NCI-H524 treated with DMSO at 0.1 percent for 48 hours (cell line): ENCODE data around the gene CD3E.

Experiments
- DNase-seq: peaks from one replicate; lab custom pipeline; 2025; lab: John Stamatoyannopoulos, UW

The CD3E gene

DNA sequence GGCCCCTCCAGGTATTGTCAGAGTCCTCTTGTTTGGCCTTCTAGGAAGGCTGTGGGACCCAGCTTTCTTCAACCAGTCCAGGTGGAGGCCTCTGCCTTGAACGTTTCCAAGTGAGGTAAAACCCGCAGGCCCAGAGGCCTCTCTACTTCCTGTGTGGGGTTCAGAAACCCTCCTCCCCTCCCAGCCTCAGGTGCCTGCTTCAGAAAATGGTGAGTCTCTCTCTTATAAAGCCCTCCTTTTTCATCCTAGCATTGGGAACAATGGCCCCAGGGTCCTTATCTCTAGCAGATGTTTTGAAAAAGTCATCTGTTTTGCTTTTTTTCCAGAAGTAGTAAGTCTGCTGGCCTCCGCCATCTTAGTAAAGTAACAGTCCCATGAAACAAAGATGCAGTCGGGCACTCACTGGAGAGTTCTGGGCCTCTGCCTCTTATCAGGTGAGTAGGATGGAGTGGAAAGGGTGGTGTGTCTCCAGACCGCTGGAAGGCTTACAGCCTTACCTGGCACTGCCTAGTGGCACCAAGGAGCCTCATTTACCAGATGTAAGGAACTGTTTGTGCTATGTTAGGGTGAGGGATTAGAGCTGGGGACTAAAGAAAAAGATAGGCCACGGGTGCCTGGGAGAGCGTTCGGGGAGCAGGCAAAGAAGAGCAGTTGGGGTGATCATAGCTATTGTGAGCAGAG is at the start of gene CD3E:
Gene CD3E, plus strand, starts transcription at position 163 of the 681 bp plus-strand sequence. Its CDS starts 223 bp downstream, at position 386.
- DNase-seq: no peak

DNA sequence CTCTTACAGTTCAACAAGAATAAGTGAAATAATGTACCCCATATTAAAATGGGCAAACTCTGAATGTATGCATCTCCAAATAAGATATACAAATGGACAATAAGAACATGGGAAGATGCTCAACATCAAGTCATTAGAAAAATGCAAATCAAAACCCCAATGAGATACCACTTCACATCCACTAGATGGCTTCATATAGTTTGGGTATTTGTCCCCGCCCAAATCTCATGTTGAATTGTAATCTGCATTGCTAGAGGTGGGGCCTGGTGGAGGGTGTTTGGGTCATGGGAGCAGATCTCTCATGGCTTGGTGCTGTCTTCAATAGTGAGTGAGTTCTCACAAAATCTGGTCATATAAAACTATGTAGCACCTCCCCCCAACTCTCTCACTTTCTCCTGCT is 46.1 kb upstream of the CD3E start:
- DNase-seq: no peak

DNA sequence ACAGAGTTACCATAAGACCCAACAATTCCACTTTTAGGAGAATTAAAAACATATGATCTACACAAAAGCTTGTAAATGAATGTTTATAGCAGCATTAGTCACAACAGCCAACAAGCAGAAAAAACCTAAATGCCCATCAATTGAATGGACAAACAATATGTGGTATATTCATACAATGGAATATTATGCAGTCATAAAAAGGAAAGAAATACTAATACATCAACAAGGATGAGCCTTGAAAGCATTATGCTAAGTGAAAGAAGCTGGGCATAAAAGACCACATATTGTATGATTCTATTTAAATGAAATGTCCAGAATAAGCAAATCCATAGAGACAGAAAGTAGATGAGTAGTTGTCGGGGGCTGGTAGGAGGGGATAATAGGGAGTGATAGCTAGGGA is 45.4 kb upstream of the CD3E start:
- no peak for DNase-seq

DNA sequence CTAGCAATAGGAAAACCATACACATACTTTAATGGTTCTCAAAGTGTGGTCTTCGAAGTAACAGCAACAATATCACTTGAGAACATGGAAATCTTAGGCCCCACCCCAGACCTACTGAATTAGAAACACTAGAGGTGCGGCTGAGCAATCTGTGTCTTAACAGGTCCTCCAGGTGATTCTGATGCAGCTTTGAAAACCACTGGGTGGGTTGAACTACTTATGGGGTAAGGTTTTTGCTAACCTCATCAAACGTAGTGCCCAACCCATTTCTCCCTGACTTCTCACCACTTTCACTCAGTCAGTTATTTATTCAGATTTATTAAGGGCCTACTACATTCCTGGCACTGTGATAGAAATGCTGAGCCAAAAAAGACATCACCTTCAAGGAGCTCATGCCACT is 44.2 kb upstream of the CD3E start:
- DNase-seq: no peak

DNA sequence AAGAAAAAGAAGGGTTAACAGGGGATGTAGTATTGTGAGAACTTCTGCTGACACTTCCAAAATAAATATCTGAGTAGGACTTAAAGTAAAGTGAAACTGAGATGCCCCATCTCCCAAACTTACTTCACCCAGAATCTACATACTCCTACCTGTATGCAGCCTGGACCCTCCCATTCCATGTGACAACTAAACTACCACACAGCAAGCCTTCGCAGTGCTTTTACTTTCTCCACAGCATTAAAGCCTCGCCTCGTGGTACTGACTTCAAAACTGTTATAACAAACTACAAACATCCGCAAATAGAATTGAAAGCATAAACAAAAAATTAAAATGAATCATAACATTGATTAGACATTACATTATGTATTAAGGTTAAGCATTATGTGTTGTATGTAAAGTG is 41.4 kb upstream of the CD3E start:
- no peak for DNase-seq

DNA sequence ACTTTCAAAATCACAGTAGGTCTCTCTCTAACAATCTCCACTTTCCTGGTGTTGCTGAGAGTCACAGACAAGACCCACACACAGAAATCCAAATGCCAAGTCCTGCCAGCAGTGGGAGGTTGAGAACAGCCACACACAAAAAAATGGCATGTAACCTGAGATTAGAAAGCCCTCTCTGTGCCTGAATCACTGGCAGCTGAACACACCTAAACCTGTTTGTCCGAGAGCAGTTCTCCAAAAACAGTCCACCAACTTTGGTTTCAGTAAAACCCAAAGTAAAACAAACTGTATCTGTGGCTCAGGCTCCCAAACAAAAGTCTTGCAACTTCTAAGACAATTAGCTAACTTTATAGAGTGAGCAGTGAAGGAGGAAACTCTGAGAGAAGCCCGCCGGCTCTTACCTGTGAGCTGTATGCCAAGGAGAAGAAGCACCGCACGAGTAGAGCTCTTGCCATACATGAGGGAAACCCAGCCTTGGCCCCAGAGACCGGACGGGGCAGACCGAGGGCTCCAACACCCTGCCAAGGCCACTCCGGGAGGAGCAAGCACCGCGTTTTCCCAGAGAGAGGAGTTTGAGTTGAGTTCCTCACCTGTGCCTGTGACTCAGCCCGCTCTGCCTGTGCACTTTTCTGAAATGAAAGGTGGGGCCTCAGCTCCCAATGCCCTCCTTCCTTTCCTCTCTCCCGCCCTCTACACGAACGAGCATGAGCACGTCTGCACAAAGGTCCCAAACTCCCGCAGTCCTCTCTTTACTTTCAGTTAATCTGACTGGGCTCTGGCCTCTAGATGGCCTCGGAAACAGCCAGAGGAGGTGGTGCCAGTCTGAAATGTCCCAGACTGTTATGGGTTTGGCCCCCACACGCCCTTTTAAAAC is 40.6 kb upstream of the CD3E start, which contains the start of gene MPZL2:
Gene MPZL2, minus strand, starts transcription at position 603 of the 874 bp plus-strand sequence. Its CDS starts 144 bp downstream, at position 459.
- no peak for DNase-seq

DNA sequence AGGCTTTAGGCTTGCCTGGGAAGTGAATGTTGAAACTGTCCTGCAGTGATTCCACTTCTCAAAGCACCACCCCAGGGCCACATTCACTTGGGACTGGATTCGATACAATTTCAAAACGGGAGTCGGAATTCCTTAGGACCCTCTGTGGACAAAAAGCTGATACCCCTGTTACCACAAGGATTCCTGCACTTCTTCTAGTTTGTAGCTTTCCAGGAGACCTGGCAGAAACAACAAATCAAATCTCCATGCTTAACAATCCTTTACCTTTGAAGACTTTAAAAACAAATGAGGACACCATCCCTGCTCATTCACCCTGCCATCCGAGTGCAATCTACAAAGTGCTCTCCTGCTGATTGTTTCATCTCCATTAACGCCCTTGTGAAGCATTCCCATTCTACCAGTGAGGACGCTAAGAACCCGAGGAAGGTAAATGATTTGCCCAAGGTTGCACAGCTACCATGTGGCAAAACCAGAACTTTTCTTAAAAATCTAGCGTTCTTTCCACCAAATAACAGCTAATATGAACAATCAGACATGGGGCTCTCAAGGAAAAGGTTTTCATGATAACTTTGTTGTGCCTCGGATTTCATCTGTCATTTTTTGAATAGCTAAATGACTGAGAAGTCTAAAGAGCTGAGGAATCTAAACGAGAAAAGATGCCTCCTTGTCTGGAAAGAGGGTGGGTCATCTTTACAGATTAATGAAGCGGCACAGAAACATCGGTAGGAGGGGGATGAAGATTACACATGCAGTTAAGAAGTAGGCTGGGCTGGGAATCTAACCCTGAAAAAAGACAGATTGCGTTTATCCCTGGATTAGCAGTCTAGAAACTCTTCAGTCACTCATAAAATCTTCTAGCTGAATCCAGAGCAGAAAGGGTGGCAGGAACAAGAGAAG is 39.7 kb upstream of the CD3E start:
- no peak for DNase-seq

DNA sequence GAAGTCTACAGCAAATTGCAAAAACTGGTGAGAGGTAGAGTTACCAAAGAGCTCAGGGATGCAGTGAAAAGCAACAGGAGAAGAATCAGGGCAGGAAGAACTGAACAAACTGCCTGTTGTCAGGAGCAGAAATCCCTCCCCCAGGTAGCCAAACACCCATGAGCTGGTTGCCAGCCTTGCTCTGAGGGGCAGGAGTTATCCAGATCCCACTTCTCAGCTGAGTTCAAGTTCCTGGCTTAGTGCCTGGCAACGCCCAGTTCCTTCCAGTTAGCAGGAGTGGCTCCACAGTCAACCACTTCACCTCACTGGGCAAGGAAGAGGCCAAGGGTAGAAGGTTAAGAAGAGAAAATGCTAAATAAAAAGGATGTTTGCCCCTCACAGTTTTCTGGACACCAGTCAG is 38.6 kb upstream of the CD3E start:
- DNase-seq: no peak

DNA sequence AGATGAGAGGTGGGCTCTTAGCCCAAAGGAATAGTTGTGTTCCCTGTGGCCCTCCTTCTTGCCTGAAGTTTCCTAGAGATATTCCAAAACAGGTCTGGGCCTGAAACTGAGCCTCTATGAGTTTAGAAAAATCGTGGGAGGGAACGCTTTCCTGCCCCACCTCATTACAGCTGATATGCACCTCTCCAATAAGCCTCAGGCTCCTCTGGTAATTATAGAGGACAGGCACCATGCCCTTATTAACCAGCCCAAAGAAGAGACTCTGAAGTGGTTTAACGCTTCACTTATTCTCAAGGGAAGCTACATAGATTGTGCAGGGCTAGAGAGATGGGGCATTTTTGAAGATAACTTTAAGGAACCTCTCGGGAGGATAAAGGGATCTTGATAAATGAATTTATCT is 37.0 kb upstream of the CD3E start:
- no peak for DNase-seq

DNA sequence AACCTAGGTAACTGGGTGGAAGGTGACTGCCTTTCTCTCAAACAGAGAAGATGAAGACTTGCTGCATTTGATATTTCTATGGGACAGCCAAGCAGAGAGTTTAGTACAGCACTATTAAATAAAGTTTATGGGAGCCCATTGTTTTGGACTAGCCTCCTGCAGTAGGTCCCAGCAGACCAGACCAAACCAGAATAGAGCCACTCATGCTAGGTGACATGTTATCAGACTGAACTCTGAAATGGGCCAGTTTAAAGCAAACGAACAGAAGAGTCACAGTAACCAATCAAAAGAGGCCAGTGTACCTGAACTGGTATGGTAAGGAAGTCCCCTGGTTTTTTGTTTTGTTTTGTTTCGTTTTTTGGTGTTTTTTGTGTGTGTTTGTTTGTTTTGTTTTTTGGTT is 32.5 kb upstream of the CD3E start:
- DNase-seq: no peak

DNA sequence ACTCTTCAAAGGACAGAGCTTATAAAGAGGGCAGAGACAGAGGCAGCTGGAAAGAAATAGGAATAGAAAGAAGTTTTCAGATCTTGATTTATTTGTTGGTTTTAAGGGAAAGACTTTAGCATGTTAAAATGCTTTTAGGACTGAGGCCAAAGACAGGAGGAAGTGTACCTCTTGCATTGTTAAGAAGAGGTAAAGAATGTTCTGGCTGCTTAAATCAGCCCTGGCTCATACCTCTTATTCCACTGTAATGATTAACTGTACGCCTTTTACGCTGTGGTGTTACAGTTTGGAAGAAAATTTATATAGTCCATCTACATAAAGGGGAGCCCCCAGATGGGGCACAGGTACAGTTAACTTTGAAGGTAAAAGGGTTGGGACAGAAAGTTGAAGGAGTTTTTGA is 30.3 kb upstream of the CD3E start:
- no peak for DNase-seq

DNA sequence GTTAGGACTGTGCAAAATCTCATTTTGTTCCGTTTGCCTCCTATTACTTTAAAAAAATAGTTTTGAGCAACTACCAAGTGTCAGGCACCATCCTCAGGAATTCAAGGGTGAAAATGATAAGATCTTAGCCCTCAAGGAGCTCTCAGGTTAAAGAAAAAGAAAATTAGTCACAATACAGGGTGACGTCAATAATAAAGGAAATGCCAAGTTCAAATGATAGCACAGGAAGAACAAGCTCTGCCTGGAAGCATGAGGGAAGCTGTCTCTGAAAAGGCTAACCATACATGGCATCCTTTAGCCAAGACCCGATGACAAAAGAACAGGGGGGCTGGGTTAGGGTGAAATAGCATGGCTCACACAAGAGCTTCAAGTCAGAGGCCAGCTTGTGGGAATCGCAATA is 29.4 kb upstream of the CD3E start:
- no peak for DNase-seq

DNA sequence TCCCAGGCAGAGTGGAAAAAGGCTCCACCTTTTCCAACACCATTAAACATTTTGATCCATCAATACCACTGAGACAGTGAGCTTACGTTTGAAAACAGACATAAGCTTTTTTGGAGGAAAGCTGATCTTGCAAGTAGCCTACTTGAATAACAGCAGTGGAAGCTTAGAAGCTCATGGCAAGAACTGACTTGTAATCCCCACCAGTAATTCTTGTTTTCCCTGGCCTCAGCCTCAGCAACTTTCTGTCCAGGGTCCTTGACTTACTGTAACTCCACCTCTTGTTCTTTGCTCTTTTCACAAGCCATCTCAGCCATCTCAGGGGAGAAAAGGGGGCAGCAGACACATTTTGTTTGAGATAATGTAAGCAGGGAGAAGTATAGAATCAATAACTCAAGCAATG is 28.1 kb upstream of the CD3E start:
- no peak for DNase-seq

DNA sequence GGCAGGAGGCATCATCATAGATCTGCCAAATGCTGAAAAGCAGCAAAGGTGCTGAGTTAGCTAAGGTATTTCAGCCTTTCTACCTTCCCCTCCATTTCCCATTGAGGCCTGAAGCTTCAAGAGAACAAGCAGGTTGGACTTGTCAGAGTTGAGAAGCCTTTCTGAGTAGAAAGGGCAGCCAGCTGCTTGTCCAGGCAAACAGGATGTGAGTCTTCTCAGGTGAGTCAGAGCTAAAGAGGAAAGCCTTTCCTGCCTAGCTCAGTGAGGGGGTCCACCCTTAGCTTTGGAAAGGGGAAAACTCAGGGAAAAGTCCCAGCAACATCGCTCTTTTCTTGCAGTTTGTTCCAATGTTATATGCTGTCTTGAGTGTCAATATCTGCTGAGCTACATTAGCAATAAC is 27.2 kb upstream of the CD3E start:
- DNase-seq: no peak

DNA sequence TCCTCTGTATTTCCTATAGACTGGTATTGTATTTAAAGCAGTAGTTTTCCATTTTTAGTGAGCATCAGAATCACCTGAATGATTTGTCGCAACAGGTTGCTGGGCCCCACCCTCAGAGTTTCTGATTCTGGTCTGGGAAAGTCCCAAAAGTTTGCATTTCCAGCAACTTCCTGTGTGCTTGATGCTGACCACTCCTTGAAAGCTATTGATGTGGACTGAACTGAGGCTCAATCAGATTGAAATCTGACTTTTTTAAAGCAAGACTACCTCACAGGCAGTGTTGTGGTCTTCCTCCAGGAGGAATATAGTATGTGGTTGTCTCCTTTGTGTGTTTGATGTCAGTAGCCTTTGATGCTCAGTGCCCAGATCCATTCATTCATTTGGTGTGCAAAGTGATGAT is 23.2 kb upstream of the CD3E start:
- no peak for DNase-seq

DNA sequence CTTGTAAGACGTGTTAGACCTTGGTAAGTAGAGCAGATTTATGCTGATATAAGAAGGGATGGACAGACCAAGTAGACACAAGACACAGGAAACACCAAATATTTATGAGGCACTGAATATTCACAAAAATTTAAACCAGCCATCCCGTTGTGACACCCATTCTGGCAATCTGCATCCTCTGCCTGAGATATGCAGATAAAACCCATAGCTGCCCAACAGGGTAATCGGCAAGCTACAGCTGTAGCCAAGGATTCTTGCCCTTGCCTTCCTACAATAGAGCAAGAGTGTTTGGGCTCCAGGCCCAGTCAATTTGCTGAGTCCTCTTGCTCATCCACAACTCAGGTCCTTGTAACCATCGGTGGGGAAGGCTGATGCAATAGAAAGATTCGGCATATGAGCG is 21.9 kb upstream of the CD3E start:
- DNase-seq: no peak

DNA sequence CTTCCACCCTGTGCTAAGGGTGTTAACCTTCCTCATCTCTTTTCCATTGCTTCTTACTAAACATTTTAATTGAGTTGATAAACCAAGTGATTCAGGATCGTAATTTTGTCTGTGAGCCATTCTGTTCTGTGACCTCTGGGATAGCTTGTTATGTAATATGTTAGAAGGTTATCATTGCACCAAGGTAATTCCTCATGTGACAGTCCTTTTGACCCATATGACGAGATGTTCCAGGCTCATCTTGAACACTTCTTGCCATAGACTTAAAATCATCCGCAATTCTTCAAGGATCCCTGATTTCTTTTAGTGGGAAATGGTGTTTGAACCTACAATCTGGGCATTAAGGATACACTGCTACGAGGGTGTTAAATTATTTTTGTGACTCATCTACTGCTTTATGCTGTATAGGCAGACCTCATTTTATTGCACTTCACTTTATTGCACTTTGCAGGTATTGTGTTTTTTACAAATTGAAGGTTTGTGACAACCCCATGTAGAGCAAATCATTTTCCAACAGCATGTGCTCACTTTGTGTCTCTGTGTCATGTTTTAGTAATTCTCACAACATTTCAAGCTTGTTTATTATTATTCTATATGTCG is 21.4 kb upstream of the CD3E start:
- DNase-seq: no peak

DNA sequence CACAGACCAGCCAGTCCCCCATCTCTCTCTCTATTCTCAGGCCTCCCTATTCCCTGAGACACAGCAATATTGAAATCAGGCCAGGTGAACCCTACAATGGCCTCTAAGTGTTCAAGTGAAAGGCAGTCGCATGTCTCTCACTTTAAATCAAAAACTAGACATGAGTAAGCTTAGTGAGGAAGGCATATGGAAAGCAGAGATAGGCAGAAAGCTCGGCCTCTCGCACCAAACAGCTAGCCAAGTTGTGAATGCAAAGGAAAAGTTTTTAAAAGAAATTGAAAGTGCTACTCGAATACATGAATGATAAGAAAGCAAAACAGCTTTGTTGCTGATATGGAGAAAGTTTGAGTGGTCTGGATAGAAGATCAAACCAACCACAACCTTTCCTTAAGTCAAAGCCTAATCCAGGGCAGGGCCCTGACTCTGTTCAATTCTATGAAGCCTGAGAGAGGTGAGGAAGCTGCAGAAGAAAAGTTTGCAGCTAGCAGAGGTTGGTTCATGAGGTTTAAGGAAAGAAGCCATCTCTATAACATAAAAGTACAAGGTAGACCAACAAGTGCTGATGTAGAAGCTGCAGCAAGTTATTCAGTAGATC is 20.7 kb upstream of the CD3E start:
- DNase-seq: no peak

DNA sequence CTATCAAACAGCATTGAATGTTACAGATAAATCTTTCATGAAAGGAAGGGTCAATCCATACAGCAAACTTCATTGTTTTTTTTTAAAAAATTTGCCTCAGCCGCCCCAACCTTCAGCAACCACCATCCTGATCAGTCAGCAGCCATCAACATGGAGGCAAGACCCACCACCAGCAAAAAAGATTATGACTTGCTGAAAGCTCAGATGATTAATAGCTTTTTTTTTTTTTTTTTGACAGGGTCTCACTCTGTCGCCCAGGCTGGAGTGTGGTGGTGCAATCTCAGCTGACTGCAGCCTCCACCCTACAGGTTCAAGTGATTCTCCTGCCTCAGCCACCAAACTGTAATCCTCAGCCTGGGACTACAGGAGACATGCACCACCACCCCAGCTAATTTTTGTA is 18.0 kb upstream of the CD3E start:
- no peak for DNase-seq

DNA sequence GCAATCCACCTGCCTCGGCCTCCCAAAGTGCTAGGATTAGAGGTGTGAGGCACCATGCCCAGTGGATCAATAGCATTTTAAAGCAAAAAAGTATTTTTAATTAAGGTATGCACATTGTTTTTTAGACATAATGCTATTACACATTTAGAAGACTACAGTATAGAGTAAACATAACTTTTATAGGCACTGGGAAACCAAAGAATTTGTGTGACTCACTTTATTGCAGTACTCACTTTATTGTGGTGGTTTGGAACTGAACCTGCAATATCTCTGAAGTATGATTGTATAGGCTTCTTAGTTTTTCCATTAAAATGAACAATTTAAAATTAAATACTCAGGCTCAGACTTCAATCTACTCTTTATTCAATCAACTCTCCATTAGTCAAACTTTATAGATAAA is 17.5 kb upstream of the CD3E start:
- DNase-seq: no peak

DNA sequence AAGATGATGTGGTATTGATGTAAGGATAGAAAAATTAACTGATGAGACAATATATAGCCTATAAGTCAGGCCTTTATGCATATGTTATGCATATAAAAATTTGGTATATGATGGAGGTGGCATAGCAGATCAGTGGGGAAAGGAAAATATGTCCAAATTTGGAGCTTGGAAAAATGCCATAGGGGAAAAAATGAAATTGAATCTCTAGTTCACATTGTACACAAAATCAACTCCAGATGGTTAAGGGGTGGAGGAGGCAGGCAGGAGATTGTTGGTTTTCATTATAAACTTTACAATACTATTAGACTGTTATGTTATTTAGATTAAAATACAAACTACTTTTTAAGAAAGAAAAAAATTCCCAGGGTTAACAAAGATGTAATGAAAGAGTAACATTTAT is 15.1 kb upstream of the CD3E start:
- no peak for DNase-seq

DNA sequence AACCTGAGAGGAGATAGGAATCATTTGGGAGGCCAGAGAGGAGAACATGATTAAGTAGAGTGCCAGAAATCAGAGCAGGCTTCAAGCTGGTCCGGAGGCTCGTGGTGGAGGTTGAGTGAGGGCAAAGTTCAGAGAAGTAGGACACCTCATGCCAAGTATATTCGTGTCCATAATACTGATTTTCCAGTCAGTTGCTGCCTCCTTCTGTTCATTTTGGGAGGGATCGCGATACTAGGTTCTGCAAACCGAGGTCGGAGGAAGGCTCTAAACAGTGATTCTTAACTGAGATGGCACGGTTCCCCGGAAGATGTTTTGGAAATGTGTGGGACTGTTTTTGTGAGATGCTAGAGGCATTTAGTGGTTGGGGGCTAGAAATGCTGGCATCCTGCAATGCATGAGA is 13.6 kb upstream of the CD3E start:
- DNase-seq: no peak
